ENCODE data around the gene LRP5. TPM values are rescaled to one million over a fixed set of nuclear protein-coding genes. Genes with fewer than 3 reads are reported as not detected.

LRP5 gene
- total and polyA plus RNA-seq, 2 donors, result 30.8 to 54.8 TPM

DNA sequence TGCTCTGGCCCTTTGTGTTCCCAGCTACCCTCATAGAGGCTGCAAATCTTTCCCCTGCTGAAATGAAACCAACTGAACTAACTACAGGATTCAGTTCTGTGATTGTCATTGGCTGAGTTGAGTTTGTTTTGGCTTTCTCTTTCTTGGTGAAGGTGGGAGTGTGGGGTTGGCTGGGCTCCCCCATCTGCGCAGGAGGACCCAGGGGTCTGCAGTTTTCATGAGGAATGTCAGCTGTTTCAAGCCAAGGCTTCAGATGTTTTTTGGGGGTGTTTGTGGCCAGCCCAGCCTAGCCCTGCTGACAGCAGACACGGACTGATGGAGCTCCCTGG is 34.0 kb downstream of the LRP5 start:
- no peaks in the 10 kb centered on the region for H3K36me3 ChIP-seq (ENCODE audit: insufficient read depth)
- H3K4me1 ChIP-seq (ENCODE audit: insufficient read depth), result peaks cover 1% of the 10 kb centered on the region
- WGBS, result 51% methylated on average over 2 of the region's 2 CpGs
- no peak overlapping the region for H3K27ac ChIP-seq (ENCODE audit: low read depth)
- no peak for DNase-seq (ENCODE audit: extremely low spot score)
- no peak overlapping the region for H3K4me3 ChIP-seq (ENCODE audit: low read depth, low read length)

DNA sequence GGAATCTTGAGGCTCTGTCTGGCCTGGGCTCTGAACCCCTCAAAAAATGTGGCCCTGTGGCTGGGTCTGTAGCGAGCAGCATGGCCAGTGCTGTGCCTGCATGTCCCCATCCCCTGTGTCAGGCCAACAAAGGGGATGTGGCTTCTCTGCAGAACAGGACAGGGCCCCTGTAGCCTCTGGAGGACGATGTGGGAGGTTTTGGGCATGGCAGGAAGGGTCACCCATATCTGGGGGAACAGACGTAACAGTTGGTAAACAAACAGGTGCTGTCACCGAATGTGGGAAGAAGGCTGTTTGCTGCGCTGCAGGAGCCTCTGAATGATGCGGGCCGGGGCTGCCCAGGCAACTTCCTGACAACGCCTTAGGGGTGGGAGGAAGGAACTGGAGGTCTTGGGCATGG is 35.0 kb downstream of the LRP5 start:
- H3K4me3 ChIP-seq (ENCODE audit: low read depth, low read length), result no peak overlapping the region
- H3K36me3 ChIP-seq (ENCODE audit: insufficient read depth), result no peaks in the 10 kb centered on the region
- 86% methylated on average over 8 of the region's 8 CpGs for WGBS
- DNase-seq (ENCODE audit: extremely low spot score), result no peak
- H3K4me1 ChIP-seq (ENCODE audit: insufficient read depth), result peaks cover 1% of the 10 kb centered on the region
- H3K27ac ChIP-seq (ENCODE audit: low read depth), result no peak overlapping the region

DNA sequence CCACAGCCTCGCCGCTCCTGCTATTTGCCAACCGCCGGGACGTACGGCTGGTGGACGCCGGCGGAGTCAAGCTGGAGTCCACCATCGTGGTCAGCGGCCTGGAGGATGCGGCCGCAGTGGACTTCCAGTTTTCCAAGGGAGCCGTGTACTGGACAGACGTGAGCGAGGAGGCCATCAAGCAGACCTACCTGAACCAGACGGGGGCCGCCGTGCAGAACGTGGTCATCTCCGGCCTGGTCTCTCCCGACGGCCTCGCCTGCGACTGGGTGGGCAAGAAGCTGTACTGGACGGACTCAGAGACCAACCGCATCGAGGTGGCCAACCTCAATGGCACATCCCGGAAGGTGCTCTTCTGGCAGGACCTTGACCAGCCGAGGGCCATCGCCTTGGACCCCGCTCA is 35.5 kb downstream of the LRP5 start:
- Histone ChIP-seq H3K4me1 (ENCODE audit: insufficient read depth) (peaks cover 1% of the 10 kb centered on the region), H3K4me3 (ENCODE audit: low read depth, low read length) (no peak overlapping the region), H3K36me3 (ENCODE audit: insufficient read depth) (no peaks in the 10 kb centered on the region), H3K27ac (ENCODE audit: low read depth) (no peak overlapping the region)
- 97% methylated on average over 32 of the region's 32 CpGs for WGBS
- DNase-seq (ENCODE audit: extremely low spot score), result no peak

DNA sequence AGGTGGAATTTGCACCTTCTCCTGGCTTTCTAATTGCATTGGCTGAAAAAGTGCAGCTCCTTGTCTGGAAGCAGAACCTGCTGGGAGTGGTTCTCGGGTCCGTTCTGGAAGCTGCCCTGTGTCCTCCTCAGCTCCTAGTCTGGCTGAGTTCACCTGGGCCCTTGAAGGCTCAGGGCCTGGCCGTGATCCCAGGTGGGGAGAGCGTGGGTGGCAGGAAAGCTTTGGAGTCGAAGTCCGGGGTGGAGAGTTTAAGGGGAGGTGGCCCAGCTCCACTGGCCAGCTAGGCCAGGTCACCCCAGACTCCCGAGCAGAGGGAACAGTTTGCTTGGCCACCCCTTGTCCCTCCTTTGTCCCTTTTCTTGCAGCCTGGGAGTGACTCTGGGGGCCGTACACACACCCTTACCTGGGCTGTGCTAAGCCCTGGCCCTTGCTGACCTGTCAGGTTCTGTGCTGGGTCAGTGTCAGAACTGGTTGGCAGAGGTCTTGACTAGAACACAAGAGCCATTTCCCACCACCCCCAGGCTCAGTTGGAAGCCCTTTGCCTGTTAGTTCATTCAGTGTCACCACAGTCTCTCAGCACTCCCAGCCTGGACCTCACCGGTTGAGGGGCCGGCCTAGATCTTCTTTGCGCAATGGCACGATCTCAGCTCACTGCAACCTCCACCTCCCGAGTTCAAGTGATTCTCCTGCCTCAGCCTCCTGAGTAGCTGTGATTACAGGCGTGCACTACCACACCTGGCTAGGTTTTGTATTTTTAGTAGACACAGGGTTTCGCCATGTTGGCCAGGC is 37.3 kb downstream of the LRP5 start:
- WGBS, result 93% methylated on average over 15 of the region's 15 CpGs
- H3K36me3 ChIP-seq (ENCODE audit: insufficient read depth), result no peaks in the 10 kb centered on the region
- DNase-seq (ENCODE audit: extremely low spot score), result no peak
- H3K4me3 ChIP-seq (ENCODE audit: low read depth, low read length), result no peak overlapping the region
- no peaks in the 10 kb centered on the region for H3K4me1 ChIP-seq (ENCODE audit: insufficient read depth)
- H3K27ac ChIP-seq (ENCODE audit: low read depth), result no peak overlapping the region

DNA sequence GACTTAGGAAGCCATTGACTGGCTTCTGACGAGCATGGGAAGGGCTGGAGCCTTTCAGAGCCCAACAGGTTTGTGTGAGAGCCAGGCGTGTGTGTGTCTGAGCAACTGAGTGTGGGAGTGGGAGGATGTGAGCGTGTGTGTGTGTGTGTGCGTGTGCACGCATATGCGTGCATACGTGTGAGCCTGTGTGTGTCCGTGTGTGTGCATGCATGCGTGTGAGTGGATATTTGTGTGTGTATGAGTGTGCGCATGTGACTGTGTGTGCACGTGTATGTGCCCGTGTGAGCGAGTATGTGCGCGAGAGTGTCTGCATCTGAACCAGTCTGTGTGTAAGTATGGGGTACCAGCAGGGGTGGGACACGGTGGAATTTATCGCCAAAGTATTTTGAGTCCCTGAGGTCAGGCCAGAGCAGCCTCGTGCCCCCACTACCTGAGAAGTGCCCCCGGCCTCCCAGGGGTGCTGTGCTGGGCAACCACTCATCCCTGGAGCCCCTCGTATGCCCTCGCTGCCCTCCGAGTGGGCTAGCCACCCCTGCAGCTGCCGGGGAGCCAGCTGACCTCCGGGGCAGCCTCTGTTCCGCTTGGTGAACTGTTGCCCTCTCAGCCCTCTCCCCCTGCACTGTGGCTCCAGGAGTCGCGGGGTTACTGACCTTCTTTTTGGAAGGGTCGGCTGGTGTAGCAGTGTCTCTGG is 38.5 kb downstream of the LRP5 start:
- Histone ChIP-seq H3K4me1 (ENCODE audit: insufficient read depth) (no peaks in the 10 kb centered on the region), H3K4me3 (ENCODE audit: low read depth, low read length) (no peak overlapping the region), H3K36me3 (ENCODE audit: insufficient read depth) (no peaks in the 10 kb centered on the region), H3K27ac (ENCODE audit: low read depth) (no peak overlapping the region)
- DNase-seq (ENCODE audit: extremely low spot score), result no peak
- WGBS, result 88% methylated on average over 28 of the region's 28 CpGs

DNA sequence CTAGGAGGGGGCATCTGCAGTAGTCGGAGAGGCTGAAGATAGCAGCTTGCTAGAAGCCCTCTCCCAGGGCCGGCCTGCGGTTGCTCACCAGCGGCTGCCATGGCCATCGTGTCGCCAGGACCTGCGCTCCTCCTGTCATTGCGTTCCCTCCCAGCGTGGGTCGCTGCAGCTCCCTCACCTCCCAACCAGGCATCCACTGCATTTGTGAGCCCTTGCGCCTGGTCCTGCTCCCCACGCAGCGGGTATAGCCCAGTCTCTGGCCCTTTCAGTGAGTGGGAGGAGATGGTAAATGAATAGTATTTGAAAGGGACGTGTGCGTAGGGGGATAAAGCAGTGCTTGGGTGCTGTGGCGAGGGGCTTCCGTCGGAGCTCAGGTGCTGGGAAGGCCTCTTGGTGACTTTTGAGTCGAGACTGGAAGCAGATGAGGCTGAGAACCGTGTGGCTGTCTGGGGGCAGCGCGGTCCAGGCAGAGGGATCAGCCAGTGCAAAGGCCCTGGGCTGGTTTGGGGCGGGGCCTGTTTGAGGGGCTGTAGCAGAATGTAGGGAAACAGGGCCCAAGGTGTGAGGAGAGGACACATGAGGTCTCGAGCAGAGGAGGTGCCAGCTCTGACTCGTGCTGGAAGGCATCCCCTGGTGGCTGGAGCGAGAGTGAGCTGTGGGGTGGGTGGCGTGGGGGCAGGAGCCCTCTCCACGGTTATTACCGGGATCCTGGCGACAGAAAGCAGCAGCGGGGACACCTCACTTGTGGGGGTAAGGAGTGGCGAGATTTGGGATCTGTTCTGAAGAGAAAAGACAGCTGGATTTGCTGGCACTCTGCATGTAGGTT is 39.3 kb downstream of the LRP5 start:
- Histone ChIP-seq H3K27ac (ENCODE audit: low read depth) (no peak overlapping the region), H3K36me3 (ENCODE audit: insufficient read depth) (no peaks in the 10 kb centered on the region), H3K4me3 (ENCODE audit: low read depth, low read length) (no peak overlapping the region), H3K4me1 (ENCODE audit: insufficient read depth) (no peaks in the 10 kb centered on the region)
- DNase-seq (ENCODE audit: extremely low spot score), result no peak
- 85% methylated on average over 32 of the region's 32 CpGs for WGBS

DNA sequence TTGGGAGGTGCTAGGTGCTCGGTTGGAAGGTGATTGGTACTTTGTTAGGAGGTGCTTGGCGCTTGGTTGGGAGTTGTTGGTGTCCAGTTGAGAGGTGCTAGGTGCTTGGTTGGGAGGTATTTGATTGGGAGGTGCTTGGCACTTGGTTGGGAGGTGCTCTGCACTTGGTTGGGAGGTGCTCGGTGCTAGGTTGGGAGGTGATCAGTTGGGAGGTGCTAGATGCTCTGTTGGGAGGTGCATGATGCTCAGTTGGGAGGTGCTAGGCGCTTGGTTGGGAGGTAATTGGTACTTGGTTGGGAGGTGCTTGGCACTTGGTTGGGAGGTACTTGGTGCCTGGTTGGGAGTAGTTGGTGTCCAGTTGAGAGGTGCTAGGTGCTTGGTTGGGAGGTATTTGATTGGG is 40.2 kb downstream of the LRP5 start:
- DNase-seq (ENCODE audit: extremely low spot score), result no peak
- Histone ChIP-seq H3K4me1 (ENCODE audit: insufficient read depth) (no peaks in the 10 kb centered on the region), H3K27ac (ENCODE audit: low read depth) (no peak overlapping the region), H3K4me3 (ENCODE audit: low read depth, low read length) (no peak overlapping the region), H3K36me3 (ENCODE audit: insufficient read depth) (no peaks in the 10 kb centered on the region)
- WGBS, result 94% methylated on average over 4 of the region's 4 CpGs

DNA sequence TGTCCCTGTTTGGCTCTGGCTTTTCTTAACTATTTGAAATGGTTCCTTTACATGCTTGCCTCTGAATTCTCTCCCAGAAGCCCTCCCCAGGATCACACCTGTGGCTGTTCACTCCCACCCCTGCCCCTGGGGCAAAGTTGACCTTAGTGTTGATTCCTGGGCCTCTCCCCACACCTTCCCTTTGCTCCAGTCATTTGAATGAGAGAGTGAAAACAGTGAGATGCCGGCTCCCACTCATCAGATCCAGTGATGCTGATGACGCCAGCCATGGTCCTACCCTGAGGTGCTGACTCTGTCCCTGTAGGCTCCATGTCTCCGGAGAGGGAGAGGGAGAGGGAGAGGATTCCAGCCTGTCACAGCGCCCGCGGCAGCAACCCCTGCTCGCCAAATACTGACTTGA is 40.7 kb downstream of the LRP5 start:
- WGBS, result 70% methylated on average over 7 of the region's 7 CpGs
- Histone ChIP-seq H3K4me1 (ENCODE audit: insufficient read depth) (no peaks in the 10 kb centered on the region), H3K36me3 (ENCODE audit: insufficient read depth) (no peaks in the 10 kb centered on the region), H3K27ac (ENCODE audit: low read depth) (peak overlapping the region; percentile 62), H3K4me3 (ENCODE audit: low read depth, low read length) (no peak overlapping the region)
- no peak for DNase-seq (ENCODE audit: extremely low spot score)

DNA sequence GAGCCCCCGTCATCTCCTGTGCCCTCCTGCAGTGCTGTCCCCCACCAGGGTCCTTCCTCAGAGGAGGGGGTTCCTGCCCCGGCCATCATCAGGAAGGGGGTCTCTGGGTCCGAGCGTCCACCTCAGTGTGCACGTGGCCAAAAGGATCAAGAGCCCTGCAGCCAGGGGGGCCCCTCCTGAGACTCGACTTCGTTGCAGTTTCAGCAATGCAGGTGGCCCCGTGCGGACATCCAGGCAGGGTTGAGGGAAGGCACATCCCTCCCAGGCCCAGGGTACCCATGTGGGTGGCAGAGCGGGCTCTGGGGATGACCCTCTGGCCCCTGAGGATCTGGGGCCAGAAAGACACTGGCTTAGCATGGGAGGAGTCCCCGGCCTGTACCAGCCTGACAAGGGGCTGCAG is 41.3 kb downstream of the LRP5 start:
- Histone ChIP-seq H3K4me1 (ENCODE audit: insufficient read depth) (no peaks in the 10 kb centered on the region), H3K27ac (ENCODE audit: low read depth) (peak overlapping the region; percentile 48), H3K36me3 (ENCODE audit: insufficient read depth) (no peaks in the 10 kb centered on the region), H3K4me3 (ENCODE audit: low read depth, low read length) (no peak overlapping the region)
- WGBS, result 62% methylated on average over 11 of the region's 11 CpGs
- DNase-seq (ENCODE audit: extremely low spot score), result no peak

DNA sequence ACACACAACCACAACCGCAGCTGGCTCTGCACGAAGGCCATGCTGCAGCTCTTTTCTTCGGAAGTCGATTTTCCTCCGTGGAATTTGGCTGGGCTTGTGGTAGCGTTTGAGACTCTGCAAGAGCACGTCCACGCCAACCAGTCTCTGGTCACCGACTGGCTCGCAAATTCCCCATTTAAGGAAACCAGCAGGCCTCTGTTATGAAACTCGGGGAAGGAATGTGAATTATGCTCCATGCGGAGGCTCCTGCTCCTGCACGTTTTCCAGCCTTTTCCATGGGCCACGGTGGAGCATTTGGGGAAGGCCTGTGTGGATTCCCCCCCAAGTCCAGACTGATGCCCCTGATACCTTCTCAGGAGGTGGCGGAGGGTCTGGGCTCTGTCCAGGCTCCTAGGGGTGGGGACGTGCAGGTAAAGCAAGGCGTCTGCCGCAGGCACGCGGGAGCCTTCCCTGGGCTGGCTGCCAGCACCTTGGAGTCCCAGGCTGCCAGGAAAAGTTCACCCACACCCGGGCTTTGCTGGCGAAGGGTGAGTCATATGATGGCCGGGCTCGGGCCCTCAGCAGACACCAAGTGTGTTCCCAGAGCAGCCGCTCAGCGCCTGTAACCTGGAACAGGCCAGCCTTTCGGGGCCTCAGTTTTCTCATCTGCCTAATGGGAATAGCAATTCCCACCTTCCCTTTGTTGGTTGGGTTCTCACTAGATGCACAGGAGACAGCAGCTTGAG is 41.9 kb downstream of the LRP5 start:
- H3K27ac ChIP-seq (ENCODE audit: low read depth), result peak overlapping the region; percentile 80
- no peak for DNase-seq (ENCODE audit: extremely low spot score)
- H3K36me3 ChIP-seq (ENCODE audit: insufficient read depth), result no peaks in the 10 kb centered on the region
- H3K4me1 ChIP-seq (ENCODE audit: insufficient read depth), result no peaks in the 10 kb centered on the region
- WGBS, result 22% methylated on average over 27 of the region's 27 CpGs
- H3K4me3 ChIP-seq (ENCODE audit: low read depth, low read length), result no peak overlapping the region

DNA sequence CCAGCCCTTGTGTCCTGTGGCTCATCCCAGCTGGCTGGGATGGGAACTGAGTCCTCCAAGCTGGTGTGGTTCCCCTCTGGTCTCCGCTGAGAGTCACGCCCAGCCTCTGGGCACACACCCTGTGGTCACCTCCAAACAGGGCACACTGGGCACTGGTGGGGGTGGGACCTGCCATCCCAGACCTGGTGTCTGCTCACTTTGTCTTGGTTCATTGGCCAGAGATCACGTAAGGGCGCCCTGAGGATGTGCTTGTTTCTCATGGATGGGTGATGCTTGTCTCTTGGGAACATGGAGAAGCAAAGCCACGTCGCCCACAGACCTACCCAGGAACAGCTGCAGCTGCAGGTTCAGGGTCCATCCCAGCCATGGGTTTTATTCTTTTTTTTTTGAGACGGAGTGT is 43.1 kb downstream of the LRP5 start:
- no peak for DNase-seq (ENCODE audit: extremely low spot score)
- Histone ChIP-seq H3K4me3 (ENCODE audit: low read depth, low read length) (no peak overlapping the region), H3K4me1 (ENCODE audit: insufficient read depth) (no peaks in the 10 kb centered on the region), H3K36me3 (ENCODE audit: insufficient read depth) (no peaks in the 10 kb centered on the region), H3K27ac (ENCODE audit: low read depth) (no peak overlapping the region)
- 95% methylated on average over 7 of the region's 7 CpGs for WGBS

DNA sequence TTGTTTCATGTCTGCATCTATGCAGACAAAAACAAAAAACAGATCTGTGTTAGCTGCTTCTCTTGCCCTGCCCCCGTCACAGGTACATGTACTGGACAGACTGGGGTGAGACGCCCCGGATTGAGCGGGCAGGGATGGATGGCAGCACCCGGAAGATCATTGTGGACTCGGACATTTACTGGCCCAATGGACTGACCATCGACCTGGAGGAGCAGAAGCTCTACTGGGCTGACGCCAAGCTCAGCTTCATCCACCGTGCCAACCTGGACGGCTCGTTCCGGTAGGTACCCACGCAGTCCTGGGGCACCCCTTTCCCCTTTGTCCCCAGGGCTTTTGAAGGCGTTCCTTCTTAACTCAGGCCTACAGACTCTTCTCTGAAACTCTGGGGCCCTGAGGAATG is 45.2 kb downstream of the LRP5 start:
- Histone ChIP-seq H3K4me1 (ENCODE audit: insufficient read depth) (no peaks in the 10 kb centered on the region), H3K4me3 (ENCODE audit: low read depth, low read length) (no peak overlapping the region), H3K27ac (ENCODE audit: low read depth) (no peak overlapping the region), H3K36me3 (ENCODE audit: insufficient read depth) (no peaks in the 10 kb centered on the region)
- 89% methylated on average over 14 of the region's 14 CpGs for WGBS
- DNase-seq (ENCODE audit: extremely low spot score), result no peak

DNA sequence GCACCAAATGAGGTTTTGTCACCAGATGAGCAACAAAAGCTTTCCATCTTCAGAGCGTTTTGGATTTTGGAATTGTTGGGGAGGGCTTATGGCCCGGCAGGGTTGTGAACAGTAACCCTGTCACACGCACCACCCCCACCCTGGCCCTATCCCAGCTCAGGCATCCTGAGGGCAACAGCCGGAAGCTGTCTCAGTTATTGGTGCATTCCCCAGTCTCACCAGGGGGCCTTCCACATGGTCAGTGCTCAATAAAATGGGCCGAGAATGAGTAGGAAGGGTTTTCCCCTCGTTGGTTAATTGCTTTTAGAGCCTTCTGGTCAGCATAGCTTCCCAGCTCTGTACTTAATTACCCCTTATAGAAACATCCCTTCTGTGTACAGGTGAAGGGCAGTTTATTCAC is 46.0 kb downstream of the LRP5 start:
- Histone ChIP-seq H3K4me3 (ENCODE audit: low read depth, low read length) (no peak overlapping the region), H3K27ac (ENCODE audit: low read depth) (no peak overlapping the region), H3K4me1 (ENCODE audit: insufficient read depth) (no peaks in the 10 kb centered on the region), H3K36me3 (ENCODE audit: insufficient read depth) (no peaks in the 10 kb centered on the region)
- WGBS, result 65% methylated on average over 6 of the region's 6 CpGs
- no peak for DNase-seq (ENCODE audit: extremely low spot score)
